GM19351 (cell line): ENCODE measurements around the gene IL32.

Experiments used
- ATAC-seq: cut with Tn5 transposase; IDR thresholded peaks from one replicate; pipeline ENCODE4 v1.9.1; 2021; ENCODE audit warnings: mild to moderate bottlenecking, moderate library complexity; ENCODE audit not compliant: unreplicated experiment

IL32 gene, protein sequence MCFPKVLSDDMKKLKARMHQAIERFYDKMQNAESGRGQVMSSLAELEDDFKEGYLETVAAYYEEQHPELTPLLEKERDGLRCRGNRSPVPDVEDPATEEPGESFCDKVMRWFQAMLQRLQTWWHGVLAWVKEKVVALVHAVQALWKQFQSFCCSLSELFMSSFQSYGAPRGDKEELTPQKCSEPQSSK

DNA sequence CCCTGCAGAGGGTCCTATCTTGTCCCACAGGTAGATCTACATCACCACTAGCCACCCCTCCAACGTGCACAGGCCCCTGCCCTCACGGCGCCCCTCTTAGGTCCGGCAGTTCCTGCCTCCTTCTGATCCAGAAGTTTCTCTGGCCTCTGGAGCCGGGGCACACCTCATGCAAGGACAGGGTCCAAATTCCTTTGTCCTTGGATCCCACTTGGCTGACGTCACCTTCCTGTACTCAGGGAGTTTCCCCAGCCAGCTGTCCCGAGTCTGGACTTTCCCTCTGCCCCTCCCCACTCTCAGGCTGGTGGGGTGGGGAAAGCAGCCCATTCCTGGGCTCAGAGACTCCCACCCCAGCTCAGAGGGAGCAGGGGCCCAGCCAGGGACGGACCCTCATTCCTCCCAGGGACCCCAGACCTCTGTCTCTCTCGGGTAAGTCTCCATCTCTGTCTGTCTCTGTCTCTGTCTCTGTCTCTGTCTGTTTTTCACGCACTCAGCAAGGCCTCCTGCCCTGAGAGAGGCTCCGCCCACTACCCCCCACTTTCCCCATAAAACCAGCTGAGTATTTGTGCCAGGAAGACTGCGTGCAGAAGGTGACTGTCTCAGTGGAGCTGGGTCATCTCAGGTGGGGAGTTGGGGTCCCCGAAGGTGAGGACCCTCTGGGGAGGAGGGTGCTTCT, at the start of gene IL32:
IL32 (plus strand) TSS at position 572 of the 673 bp plus-strand sequence. CDS start 172 bp downstream, outside the sequence.
- no peak for ATAC-seq

DNA sequence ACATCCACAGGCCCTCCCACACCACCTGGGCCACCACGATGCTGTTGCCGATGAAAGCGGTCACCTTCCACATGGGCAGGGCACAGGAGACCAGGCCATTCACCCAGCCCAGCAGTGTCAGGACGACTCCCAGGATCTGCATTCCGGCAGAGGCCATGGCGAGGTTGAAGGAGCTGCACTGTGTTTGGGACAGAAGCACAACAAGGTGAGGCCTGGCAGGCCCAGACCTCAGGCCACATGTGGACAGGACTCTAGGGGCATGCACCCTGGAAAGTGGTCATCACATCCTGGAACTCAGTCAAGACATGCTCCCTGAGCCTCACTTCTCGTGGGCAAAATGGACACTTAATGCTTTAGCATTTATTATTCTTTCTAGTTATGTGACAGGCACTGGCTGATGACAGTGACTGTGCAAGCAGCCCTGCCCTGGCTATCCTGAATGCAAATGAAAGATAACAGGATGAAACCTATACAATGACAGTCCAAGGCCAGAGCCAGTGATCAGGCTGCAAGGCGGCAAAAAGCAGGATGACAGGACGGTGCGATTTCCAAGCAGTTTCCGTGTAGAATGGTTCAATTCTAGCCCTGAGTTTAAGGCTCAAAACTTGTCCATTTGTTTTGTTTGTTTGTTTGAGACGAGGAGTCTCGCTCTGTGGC, 49.4 kb upstream of the IL32 start:
- ATAC-seq, result no peak

DNA sequence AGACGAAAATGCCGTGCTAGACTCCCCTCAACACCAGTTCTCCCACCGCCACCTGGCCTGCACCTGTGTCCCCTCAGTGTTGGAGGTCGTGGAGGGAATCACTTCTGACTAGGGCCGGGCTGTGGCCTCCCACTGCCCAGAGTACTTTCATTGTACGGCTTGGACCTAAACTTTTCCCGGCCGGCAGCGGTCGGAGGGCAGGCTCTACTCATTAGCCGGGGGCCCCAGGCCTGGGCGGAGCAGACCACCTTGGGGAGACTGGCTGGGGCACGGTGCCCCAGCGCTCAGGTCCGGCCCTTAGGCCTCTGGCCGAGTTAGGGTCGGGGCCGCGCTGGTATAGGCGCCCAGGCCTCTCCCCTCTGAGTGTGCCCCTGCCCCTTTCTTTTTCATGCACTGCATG, 48.1 kb upstream of the IL32 start:
- no peak for ATAC-seq

DNA sequence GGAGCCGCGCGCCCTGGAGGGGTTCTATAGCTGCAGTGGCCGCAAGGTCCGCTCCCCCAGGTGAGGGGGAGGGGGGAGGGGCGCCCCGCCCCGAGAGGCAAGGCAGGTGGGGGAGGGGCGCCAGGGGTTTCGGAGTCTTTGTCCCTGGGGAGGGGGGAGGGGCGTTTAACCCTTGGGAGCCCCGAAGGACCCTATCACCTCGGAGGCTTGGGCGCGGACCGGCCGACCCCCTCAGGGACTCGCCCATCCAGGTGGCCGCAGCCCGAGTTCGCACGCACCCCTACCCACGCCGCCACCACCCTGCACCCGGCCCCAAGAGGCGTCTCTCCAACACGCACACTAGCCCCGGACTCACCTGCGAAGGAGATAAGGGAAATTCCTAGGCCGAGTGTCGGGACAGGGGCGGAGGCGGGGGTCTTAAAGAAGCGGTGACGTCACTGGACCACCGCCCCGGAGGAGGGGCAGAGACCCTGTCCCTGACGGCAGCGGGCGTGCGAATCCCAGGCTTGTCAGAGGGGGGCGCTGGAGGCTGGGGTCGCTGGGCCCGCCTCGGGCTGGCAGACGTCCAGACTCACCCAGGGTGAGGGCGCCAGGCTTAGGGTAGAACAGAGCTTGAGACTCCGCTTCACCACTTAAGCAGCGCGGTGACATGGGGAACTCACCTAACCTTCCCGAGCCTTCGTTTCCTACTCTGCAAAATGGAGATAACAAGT, 47.5 kb upstream of the IL32 start, which contains the start of gene CLDN6:
CLDN6 (minus strand) TSS at position 390 of the 713 bp plus-strand sequence. CDS start 2,162 bp downstream, outside the sequence.
- ATAC-seq, result no peak

DNA sequence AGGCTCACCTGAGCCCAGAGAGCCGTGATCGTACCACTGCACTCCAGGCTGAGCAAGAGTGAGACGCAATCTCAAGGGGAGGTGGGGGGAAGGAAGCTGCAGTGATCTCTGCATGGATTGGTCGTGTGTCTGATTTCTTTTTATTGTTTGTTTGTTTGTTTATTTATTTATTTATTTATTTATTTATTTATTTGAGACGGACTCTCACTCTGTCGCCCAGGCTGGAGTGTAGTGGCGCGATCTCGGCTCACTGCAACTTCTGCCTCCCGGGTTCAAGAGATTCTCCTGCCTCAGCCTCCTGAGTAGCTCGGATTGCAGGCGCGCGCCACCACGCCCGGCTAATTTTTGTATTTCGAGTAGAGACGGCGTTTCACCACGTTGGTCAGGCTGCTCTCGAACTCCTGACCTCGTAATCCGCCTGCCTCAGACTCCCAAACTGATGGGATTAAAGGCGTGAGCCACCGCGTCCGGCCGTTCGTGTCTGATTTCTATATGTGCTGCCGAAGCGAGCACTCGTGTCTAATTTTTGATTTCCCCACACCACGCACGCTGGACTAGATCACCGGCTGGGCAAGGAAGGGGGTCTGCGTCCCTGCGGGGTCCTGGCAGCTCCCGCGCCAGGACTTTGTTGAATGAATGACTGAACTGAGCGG, 45.7 kb upstream of the IL32 start:
- no peak for ATAC-seq

DNA sequence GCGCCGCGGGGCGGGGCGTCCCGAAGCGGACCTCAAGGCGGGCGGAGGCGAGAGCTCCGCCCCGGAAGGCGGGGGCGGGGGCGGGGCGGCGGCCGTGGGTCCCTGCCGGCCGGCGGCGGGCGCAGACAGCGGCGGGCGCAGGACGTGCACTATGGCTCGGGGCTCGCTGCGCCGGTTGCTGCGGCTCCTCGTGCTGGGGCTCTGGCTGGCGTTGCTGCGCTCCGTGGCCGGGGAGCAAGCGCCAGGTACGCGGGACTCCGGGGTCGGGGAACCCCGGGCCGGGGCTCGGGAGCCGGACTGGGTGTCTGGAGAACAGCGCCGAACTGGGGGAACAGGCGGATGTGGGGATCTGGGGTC, 45.2 kb upstream of the IL32 start, which contains the start of gene TNFRSF12A:
TNFRSF12A (plus strand) TSS at position 122 of the 357 bp plus-strand sequence; CDS start at position 152, 30 bp downstream.
- no peak for ATAC-seq

DNA sequence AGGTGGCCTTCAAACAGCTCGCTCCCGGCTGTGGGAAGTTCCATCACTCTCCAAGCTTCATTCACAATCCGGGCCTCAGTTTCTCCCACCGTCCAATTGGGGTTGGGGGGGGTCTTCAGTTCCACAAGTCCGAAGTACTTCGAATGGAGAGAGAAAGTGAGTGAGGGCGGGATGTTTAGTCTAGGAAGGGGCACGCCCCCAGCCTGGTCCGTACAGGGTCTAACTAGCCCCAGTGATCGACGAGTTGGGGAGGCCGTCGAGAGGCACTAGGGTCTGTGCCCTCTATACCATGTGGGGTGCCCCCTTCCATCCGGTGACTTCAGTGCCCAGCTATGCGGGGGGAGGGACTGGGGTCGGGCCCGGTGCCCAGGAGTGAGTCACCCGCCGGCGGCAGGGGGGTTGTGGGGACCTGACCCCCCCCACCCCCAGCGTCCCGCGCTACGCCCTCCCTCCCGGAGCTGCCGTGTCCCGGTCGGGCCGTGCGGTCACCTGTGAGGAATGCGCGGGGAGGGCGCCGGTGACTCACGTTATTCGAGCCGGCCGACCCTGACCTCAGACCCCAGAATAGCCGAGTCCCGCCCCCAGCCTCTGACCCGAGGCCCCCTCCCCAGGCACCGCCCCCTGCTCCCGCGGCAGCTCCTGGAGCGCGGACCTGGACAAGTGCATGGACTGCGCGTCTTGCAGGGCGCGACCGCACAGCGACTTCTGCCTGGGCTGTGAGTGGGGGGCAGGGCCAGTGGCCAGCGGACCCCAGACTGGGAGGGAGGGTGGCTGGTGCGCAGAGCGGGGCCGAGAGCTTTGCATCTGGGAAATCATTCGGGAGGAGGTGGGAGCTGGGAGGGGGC, 44.6 kb upstream of the IL32 start:
- ATAC-seq, result no peak

DNA sequence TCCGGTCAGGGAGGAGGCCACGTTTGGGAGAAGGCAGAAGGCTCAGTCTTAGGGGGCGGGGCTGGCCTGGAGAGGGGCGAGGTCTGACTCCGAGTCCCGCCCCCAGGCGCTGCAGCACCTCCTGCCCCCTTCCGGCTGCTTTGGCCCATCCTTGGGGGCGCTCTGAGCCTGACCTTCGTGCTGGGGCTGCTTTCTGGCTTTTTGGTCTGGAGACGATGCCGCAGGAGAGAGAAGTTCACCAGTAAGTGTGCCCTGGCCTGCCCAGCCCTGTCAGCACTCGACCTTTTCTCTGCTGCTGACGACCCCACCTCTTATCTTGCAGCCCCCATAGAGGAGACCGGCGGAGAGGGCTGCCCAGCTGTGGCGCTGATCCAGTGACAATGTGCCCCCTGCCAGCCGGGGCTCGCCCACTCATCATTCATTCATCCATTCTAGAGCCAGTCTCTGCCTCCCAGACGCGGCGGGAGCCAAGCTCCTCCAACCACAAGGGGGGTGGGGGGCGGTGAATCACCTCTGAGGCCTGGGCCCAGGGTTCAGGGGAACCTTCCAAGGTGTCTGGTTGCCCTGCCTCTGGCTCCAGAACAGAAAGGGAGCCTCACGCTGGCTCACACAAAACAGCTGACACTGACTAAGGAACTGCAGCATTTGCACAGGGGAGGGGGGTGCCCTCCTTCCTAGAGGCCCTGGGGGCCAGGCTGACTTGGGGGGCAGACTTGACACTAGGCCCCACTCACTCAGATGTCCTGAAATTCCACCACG, 43.8 kb upstream of the IL32 start:
- ATAC-seq, result no peak

DNA sequence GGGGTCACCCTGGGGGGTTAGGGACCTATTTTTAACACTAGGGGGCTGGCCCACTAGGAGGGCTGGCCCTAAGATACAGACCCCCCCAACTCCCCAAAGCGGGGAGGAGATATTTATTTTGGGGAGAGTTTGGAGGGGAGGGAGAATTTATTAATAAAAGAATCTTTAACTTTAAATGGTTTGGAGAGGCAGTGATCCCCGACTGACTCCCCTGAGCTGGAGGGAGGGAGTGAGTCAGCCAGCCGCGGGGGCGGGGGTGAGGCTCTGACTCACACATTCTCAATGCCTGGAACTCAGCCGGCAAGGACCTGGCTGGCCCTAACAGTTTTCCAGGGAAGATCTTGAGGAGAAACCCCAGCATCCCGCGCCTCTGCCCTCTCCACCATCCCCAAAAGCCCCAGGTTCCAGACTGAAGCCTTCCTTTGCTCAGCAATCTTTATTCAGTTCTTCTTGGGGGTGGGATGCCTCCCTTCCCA, 43.2 kb upstream of the IL32 start:
- ATAC-seq, result no peak

DNA sequence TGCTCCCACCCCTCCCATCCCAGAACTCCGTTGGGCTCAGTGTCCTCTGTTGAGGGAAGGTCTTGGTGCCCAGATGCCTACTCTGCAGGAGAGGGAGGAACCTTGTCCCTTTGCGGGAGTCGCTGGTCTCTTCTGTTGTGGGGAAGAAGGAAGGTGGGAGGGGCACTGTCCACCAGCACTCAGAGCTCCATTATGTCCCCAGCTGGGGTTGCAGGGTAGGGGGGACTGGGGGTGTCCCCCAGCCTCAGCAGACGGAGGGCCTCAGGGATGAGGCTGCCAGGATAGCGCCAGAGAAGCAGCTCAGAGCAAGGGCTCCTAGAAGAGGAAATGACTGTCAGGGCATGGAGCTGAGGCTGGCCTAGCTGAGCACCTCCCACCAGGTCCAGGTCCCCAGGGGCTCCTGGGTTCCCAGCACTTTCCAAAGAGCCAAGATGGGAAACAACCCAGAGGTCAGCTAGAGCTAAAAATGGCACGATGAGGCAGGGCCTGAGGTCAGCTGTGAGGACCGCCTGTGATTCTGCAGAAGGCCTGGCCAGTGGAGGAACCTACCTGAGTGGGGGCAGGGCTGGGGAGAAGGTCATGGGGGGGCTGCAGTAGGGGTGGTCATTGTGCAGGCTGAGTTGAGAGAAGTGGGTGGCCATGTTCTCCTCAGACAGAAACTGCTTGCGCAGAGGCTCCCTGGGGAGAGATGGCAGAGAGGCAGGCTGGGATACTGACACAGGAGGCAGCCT, 42.6 kb upstream of the IL32 start:
- ATAC-seq, result no peak

DNA sequence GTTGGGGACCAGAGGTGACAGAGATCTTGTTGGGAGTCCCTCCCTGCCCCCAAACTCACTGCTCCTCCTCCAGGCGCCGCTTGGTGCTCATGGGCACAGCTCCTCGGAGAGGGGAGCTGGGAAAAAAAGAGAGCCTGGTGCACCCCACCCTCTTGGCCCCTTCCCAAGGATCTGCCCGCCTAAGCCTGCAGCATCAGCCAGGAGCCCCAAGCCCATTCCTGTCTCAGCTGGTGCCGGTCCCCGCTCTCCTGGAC, 42.1 kb upstream of the IL32 start:
- ATAC-seq, result no peak

DNA sequence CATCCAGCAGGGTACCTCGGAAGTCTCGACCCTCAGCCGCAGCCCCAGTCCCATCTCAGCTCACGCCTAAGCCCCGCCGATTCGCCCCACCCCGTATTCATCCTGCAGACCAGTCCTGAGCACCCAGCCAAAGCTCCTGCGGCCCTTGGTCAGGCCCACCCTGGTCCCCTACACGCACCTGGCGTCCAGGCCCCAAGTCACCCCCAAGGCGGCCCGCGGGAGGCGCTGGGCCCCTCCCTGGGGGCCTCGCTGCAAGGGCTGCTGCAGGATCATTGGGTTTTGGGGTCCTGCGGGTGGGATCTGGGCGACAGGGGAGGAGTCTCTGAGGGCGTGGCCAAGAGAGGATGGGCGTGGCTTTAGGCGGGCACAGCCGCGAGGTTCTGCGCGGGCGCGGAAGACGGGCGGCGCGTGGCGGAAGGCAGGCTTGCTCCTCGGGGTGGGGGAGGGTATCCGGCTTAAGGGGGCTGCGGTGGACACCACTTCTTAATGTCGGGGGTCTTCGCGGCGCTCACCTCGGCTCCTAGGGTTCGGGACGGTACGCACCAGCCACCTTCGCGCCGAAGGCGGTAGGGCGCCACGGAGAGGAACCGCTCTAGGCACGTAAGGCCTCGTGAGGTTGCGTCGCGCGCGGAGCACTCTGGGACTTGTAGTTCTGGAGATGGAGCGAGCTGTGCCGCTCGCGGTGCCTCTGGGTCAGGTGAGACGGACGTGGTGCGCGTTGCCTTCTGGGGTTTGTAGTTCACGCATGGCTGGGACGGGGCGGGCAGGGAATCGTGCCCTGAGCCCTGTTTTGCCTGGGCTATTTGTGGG, 41.6 kb upstream of the IL32 start, which contains the start of the genes HCFC1R1 and THOC6:
HCFC1R1 (minus strand) TSS at position 274 of the 810 bp plus-strand sequence; CDS start at position 273, 1 bp downstream.
THOC6 (plus strand) TSS at position 367 of the 810 bp plus-strand sequence; CDS start at position 659, 292 bp downstream.
- peak; percentile 74 for ATAC-seq

DNA sequence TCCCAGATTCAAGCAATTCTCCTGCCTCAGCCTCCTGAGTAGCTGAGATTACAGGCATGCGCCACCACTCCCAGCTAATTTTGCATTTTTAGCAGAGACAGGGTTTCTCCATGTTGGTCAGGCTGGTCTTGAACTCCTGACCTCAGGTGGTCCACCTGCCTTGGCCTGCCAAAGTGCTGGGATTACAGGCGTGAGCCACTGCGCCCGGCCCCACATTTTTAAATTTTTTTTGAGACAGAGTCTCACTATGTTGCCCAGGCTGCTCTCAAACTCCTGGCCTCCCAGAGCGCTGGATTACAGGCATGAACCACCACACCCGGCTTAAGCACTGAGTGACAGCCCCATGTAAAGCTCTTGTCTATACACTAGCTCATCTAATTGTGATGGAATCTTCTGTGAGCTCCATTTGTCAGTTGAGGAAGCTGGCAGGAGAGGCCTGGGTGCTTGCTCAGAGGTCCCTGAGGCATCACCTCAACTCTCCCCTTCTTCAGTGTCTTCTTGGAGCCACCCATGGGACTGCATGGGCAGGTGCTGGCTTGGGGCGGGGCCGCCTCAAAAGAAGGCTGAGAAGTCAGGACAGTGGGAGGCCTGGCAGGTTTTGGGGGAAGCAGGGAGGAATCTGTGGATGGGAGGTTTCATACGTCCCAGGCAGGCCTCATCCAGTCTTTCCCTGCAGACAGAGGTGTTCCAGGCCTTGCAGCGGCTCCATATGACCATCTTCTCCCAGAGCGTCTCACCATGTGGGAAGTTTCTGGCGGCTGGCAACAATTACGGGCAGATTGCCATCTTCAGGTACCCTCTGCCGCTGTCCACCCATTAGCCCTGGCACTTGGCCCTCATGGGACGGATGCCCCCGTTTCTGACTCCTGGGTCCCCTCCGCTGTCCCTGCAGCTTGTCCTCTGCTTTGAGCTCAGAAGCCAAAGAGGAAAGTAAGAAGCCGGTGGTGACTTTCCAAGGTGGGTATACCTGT, 40.1 kb upstream of the IL32 start:
- ATAC-seq, result no peak

DNA sequence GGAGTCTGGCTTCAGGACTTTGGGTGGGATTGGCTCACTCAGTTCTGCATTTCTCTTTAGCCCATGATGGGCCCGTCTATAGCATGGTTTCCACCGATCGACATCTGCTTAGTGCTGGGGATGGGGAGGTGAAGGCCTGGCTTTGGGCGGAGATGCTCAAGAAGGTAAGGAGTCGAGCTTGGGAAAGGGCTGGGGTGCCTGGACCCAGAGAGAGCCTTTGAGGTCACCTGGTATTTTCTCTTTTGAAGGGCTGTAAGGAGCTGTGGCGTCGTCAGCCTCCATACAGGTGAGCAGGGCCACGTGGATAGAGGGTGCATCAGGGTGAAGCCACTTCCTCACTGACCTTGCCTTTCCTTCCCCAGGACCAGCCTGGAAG, 39.4 kb upstream of the IL32 start:
- no peak for ATAC-seq

DNA sequence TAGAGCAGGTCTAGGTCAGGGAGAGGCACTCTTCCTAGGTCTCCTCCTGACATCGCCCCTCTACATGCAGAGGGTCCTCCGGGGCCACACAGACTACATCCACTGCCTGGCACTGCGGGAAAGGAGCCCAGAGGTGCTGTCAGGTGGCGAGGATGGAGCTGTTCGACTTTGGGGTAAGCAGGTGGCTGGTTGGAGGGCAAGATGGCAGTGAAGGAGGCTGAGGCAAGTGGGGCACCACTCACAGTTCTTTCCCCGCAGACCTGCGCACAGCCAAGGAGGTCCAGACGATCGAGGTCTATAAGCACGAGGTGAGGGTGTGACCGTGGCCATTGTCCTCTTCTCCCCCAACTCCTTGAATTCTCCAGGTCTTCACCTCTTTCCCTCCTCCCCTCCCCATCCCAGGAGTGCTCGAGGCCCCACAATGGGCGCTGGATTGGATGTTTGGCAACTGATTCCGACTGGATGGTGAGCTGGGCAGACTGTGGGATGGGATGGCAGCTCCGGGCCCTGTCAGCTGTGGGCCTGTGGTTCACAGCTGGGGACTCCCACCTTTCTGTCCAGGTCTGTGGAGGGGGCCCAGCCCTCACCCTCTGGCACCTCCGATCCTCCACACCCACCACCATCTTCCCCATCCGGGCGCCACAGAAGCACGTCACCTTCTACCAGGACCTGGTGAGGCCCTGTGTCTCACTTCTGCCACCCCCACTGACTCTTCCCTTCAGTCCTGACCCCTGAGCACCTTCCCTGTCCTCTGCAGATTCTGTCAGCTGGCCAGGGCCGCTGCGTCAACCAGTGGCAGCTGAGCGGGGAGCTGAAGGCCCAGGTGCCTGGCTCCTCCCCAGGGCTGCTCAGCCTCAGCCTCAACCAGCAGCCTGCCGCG, 38.6 kb upstream of the IL32 start:
- no peak for ATAC-seq

DNA sequence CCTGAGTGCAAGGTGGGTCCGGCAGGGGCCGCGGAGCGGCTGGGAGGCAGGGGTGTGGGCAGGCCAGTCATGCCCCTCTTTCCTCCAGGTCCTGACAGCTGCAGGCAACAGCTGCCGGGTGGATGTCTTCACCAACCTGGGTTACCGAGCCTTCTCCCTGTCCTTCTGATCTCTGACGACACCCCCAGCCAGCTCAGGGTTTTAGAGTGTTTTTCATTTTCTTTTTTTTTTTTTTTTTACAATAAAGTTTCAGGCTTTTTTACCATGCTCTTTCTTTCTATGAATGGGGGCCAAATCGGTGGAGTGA, 38.0 kb upstream of the IL32 start:
- no peak for ATAC-seq
